C4-2B (cell line): Measurements from ENCODE around the gene CDKAL1.

Experiments used
- ZFX ChIP-seq: fragments of 450-650 bp; IDR thresholded peaks from 2 replicates; pipeline ENCODE4 v1.6.1; 2017
- TF ChIP-seq, protein P1 (sequence below): fragments of 450-650 bp; conservative IDR thresholded peaks from 2 replicates; pipeline ENCODE4 v1.5.1; 2017; ENCODE audit warnings: mild to moderate bottlenecking

GRCh38 chr6:21173031-21173430 is 638.8 kb downstream of the CDKAL1 start:
- TF ChIP-seq, protein P1, sequence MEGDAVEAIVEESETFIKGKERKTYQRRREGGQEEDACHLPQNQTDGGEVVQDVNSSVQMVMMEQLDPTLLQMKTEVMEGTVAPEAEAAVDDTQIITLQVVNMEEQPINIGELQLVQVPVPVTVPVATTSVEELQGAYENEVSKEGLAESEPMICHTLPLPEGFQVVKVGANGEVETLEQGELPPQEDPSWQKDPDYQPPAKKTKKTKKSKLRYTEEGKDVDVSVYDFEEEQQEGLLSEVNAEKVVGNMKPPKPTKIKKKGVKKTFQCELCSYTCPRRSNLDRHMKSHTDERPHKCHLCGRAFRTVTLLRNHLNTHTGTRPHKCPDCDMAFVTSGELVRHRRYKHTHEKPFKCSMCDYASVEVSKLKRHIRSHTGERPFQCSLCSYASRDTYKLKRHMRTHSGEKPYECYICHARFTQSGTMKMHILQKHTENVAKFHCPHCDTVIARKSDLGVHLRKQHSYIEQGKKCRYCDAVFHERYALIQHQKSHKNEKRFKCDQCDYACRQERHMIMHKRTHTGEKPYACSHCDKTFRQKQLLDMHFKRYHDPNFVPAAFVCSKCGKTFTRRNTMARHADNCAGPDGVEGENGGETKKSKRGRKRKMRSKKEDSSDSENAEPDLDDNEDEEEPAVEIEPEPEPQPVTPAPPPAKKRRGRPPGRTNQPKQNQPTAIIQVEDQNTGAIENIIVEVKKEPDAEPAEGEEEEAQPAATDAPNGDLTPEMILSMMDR: no peak
- no peak for TF ChIP-seq ZFX
